ENCODE results near the gene PTPN18. TPM values are rescaled to one million over a fixed set of nuclear protein-coding genes. Genes with fewer than 3 reads are reported as not detected.

Gene PTPN18
- total and polyA plus RNA-seq, 2 of the 4 experiments (the other 2 are of a cell fraction), result 9.7 to 15.5 TPM

GRCh38 chr2:130363479-130363878 is 7.6 kb downstream of the PTPN18 start:
- no peak overlapping the region for H2BK15ac ChIP-seq (ENCODE audit: low read depth, low read length)
- ChIA-PET CTCF (no interaction called here), POLR2A (ENCODE audit: unreplicated experiment) (no interaction called here)
- no peak overlapping the region for H2BK120ac ChIP-seq (ENCODE audit: low read depth, low read length)
- H3K4me3 ChIP-seq (ENCODE audit: insufficient read depth, low read depth, low read length), result no peak overlapping the region
- no peaks in the 10 kb centered on the region for H3K4me1 ChIP-seq (ENCODE audit: control insufficient read depth, insufficient read depth, low read length)
- BruUV-seq (replicated peaks), result no TSS peak
- in situ Hi-C loops (cut with MboI; ENCODE audit: low sequenced_read_pairs) (loop anchor here (25.0 kb wide), 1 partner anchor 749 kb away; the partner anchor contains the start of gene PLEKHB2), dilution Hi-C loops (cut with HindIII; ENCODE audit: low sequenced_read_pairs, unreplicated experiment) (no loop called here), intact Hi-C loops (cut with micrococcal nuclease) (no loop called here)
- no peak overlapping the region for H3K4me2 ChIP-seq (ENCODE audit: low read depth, low read length)
- TF ChIP-seq ELK1 (IDR thresholded peaks at IDR 0.05; ENCODE audit: borderline replicate concordance, low read depth, low read length), result no peak
- no peak for TF ChIP-seq RFX5 (IDR thresholded peaks at IDR 0.05; ENCODE audit: low read depth, low read length)
- TF ChIP-seq USF2 (IDR thresholded peaks at IDR 0.05; ENCODE audit: low read depth, low read length), result no peak
- no peak for TF ChIP-seq FOS (IDR thresholded peaks at IDR 0.05; ENCODE audit: low read depth, low read length)
- no peak for TF ChIP-seq SMC3 (IDR thresholded peaks at IDR 0.05; ENCODE audit: low read depth, low read length)
- no peak for TF ChIP-seq POLR2A (IDR thresholded peaks at IDR 0.05; ENCODE audit: low read depth, low read length)
- no peak for TF ChIP-seq RCOR1 (IDR thresholded peaks at IDR 0.05; ENCODE audit: insufficient replicate concordance, low read length)
- TF ChIP-seq CTCF (conservative IDR thresholded peaks at IDR 0.05; ENCODE audit: low read depth, low read length), result no peak
- no peak for TF ChIP-seq BHLHE40 (IDR thresholded peaks at IDR 0.05; ENCODE audit: low read depth, low read length)
- TF ChIP-seq CEBPB (IDR thresholded peaks at IDR 0.05; ENCODE audit: low read depth, low read length), result no peak
- no peak for TF ChIP-seq MAZ (IDR thresholded peaks at IDR 0.05; ENCODE audit: borderline replicate concordance, low read depth, low read length)
- TF ChIP-seq MAFK (IDR thresholded peaks at IDR 0.05; ENCODE audit: low read depth, low read length), result no peak
- TF ChIP-seq NFE2L2 (IDR thresholded peaks at IDR 0.05; ENCODE audit: low read depth, low read length), result no peak
- TF ChIP-seq MXI1 (IDR thresholded peaks at IDR 0.05; ENCODE audit: borderline replicate concordance, low read depth, low read length), result no peak
- TF ChIP-seq CHD1 (IDR thresholded peaks at IDR 0.05; ENCODE audit: low read depth, low read length), result no peak
- no peak for TF ChIP-seq RAD21 (IDR thresholded peaks at IDR 0.05; ENCODE audit: low read length)
- H3K56ac ChIP-seq (ENCODE audit: extremely low read depth, insufficient read depth, low read length), result no peak overlapping the region
- no peak overlapping the region for H3K27ac ChIP-seq (ENCODE audit: insufficient read depth, low read length)
- no peak overlapping the region for H4K8ac ChIP-seq (ENCODE audit: low read depth in 2 of 2, low read length in 2 of 2)
- no peak overlapping the region for H3K14ac ChIP-seq (replicated peaks; ENCODE audit: low read depth, low read length)
- ATAC-seq (ENCODE audit: low read depth) (no peak), DNase-seq (no peak)
- H2BK20ac ChIP-seq (ENCODE audit: low read depth, low read length), result no peak overlapping the region
- H3K18ac ChIP-seq (ENCODE audit: low read depth, low read length), result no peak overlapping the region
- no peaks in the 10 kb centered on the region for H3K9me3 ChIP-seq (ENCODE audit: control insufficient read depth, insufficient read depth, low read length)
- H2BK5ac ChIP-seq (ENCODE audit: low read depth, low read length, poor library complexity, severe bottlenecking), result no peak overlapping the region
- no peak overlapping the region for H3K23ac ChIP-seq (ENCODE audit: low read depth, low read length)
- no peaks in the 10 kb centered on the region for H4K20me1 ChIP-seq (ENCODE audit: insufficient read depth, low read length)
- no peak overlapping the region for H2AK5ac ChIP-seq (ENCODE audit: low read depth, low read length)
- H3K4ac ChIP-seq (ENCODE audit: low read depth, low read length), result no peak overlapping the region
- no peak overlapping the region for H3K9ac ChIP-seq (ENCODE audit: low read depth, low read length)
- no peaks in the 10 kb centered on the region for H3K36me3 ChIP-seq (ENCODE audit: control insufficient read depth, insufficient read depth, low read length)
- H4K91ac ChIP-seq (ENCODE audit: insufficient read depth, low read depth, low read length), result no peak overlapping the region
- no peaks in the 10 kb centered on the region for H3K9me1 ChIP-seq (ENCODE audit: insufficient read depth, low read length)
- no peak overlapping the region for H4K5ac ChIP-seq (ENCODE audit: low read depth, low read length)
- no peak overlapping the region for H2AK9ac ChIP-seq (replicated peaks; ENCODE audit: low read depth, low read length, poor library complexity)
- no peaks in the 10 kb centered on the region for H3K27me3 ChIP-seq (ENCODE audit: control insufficient read depth, insufficient read depth, low read length)
- H2AFZ ChIP-seq (replicated peaks; ENCODE audit: low read length, poor library complexity), result no peak overlapping the region
- H3K79me1 ChIP-seq (ENCODE audit: low read depth in 1 of 2, low read length in 2 of 2), result no peaks in the 10 kb centered on the region

Data from IMR-90 (cell line).